ENCODE data around the gene TRIP4.

DNA sequence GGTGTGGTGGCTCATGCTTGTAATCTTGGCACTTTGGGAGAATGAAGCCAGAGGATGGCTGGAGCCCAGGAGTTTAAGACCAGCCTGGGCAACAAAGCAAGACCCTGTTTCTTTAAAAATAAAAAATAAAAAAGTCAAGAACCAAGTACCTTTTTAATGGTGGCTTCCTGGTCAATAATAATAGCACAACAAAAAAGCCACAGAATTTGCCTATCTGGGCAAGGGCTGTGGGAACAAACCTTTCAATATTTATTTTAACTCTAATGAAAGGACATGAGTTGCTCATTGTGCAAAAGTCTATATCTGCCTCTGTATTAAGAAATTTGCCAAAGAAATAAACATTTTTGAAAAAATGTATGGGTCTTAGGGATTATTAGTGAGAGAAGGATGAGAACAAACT, 74.9 kb downstream of the TRIP4 start:
- TF ChIP-seq, protein P1, sequence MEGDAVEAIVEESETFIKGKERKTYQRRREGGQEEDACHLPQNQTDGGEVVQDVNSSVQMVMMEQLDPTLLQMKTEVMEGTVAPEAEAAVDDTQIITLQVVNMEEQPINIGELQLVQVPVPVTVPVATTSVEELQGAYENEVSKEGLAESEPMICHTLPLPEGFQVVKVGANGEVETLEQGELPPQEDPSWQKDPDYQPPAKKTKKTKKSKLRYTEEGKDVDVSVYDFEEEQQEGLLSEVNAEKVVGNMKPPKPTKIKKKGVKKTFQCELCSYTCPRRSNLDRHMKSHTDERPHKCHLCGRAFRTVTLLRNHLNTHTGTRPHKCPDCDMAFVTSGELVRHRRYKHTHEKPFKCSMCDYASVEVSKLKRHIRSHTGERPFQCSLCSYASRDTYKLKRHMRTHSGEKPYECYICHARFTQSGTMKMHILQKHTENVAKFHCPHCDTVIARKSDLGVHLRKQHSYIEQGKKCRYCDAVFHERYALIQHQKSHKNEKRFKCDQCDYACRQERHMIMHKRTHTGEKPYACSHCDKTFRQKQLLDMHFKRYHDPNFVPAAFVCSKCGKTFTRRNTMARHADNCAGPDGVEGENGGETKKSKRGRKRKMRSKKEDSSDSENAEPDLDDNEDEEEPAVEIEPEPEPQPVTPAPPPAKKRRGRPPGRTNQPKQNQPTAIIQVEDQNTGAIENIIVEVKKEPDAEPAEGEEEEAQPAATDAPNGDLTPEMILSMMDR (IDR thresholded peaks at IDR 0.05; ENCODE audit: poor library complexity, severe bottlenecking) = no peak
- TF ChIP-seq EZH2 (IDR thresholded peaks at IDR 0.05; ENCODE audit: borderline replicate concordance, insufficient read depth, low read length, poor library complexity, severe bottlenecking) (no peak), EP300 (conservative IDR thresholded peaks at IDR 0.05; ENCODE audit: poor library complexity, severe bottlenecking) (no peak)
